Measurements from ENCODE around the gene DLGAP1. TPM values are rescaled to one million over a fixed set of nuclear protein-coding genes. Genes with fewer than 3 reads are reported as not detected.

The DLGAP1 gene
- total RNA-seq, 1 donor from 2014 or later: 2.0 TPM

DNA sequence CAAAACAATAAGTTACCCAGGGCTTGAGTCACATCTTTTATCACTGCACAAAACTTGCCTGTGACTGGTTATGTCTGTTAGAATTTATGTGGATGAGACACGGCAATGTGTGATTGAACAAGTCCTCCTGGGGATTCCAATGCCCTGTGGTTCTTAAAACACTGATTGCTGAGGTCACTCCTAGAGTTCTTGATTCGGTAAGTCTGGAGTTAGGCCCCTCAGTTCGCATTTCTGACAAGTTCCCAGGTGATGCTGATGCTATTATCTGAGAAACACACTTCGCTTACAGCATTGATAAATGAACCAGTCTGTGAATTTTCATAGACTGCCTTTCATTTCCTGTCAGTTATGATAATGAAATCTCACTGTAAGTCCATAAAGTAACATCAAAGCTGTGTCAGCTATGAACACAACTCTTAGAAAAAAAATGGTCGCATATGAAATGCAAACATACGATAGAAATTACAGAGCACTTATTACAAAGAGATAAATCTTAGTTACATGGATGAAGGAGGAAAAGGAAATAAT, 214.0 kb downstream of the DLGAP1 start:
- no peaks in the 10 kb centered on the region for H3K9me3 ChIP-seq
- no peak overlapping the region for H3K4me3 ChIP-seq
- intact Hi-C loops (cut with DNase I): no loop called here
- no peaks in the 10 kb centered on the region for H3K36me3 ChIP-seq
- no peaks in the 10 kb centered on the region for H3K27me3 ChIP-seq
- H3K4me1 ChIP-seq: no peaks in the 10 kb centered on the region
- TF ChIP-seq, protein P1, sequence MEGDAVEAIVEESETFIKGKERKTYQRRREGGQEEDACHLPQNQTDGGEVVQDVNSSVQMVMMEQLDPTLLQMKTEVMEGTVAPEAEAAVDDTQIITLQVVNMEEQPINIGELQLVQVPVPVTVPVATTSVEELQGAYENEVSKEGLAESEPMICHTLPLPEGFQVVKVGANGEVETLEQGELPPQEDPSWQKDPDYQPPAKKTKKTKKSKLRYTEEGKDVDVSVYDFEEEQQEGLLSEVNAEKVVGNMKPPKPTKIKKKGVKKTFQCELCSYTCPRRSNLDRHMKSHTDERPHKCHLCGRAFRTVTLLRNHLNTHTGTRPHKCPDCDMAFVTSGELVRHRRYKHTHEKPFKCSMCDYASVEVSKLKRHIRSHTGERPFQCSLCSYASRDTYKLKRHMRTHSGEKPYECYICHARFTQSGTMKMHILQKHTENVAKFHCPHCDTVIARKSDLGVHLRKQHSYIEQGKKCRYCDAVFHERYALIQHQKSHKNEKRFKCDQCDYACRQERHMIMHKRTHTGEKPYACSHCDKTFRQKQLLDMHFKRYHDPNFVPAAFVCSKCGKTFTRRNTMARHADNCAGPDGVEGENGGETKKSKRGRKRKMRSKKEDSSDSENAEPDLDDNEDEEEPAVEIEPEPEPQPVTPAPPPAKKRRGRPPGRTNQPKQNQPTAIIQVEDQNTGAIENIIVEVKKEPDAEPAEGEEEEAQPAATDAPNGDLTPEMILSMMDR (IDR thresholded peaks at IDR 0.05): no peak
- H3K27ac ChIP-seq: no peak overlapping the region
- DNase-seq (ENCODE audit: low spot score in 2 of 2): no peak

DNA sequence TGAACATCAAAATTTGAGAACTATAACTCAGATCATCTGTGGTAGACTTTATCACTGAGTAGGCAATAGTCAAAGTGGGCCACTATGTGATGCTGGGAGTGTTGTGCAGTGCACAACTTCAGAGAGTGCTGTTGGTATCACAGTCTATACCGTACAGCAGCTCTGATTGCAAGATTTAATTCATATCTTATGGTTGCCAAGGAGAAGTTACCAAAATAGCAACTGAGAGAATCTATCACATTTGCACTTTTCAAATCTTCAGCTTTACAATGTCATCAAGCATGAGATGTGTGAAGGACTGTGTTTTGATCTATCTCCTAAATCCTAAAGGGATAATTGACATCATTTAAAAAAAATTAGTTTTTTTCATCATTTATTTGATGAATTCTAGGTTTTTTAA, 216.1 kb downstream of the DLGAP1 start:
- Histone ChIP-seq H3K27ac (no peak overlapping the region), H3K36me3 (no peaks in the 10 kb centered on the region), H3K4me3 (no peak overlapping the region), H3K27me3 (no peaks in the 10 kb centered on the region), H3K9me3 (no peaks in the 10 kb centered on the region), H3K4me1 (no peaks in the 10 kb centered on the region)
- intact Hi-C loops (cut with DNase I): no loop called here
- no peak for DNase-seq (ENCODE audit: low spot score in 2 of 2)
- TF ChIP-seq, protein P1 (IDR thresholded peaks at IDR 0.05): no peak

DNA sequence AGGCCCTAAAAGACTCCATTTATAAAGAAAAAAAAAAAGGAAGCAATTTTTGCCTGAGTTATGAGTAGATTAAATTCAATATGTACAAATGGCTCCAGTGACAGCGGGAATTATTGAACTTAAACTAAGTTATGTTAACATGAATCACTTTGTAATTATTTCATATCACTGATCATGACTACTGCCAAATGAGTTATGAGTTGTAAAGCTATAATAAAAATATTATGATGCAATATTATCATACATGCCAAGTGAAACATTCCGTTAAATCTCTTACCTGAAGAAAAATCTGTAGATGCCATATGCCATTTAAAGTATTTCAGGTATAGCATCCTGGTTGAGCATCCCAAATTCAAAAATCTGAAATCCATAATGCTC, 217.5 kb downstream of the DLGAP1 start:
- no peaks in the 10 kb centered on the region for H3K36me3 ChIP-seq
- H3K9me3 ChIP-seq: no peaks in the 10 kb centered on the region
- no peak overlapping the region for H3K27ac ChIP-seq
- no peaks in the 10 kb centered on the region for H3K27me3 ChIP-seq
- no peaks in the 10 kb centered on the region for H3K4me1 ChIP-seq
- intact Hi-C loops (cut with DNase I): no loop called here
- TF ChIP-seq, protein P1 (IDR thresholded peaks at IDR 0.05): no peak
- no peak overlapping the region for H3K4me3 ChIP-seq
- no peak for DNase-seq (ENCODE audit: low spot score in 2 of 2)

DNA sequence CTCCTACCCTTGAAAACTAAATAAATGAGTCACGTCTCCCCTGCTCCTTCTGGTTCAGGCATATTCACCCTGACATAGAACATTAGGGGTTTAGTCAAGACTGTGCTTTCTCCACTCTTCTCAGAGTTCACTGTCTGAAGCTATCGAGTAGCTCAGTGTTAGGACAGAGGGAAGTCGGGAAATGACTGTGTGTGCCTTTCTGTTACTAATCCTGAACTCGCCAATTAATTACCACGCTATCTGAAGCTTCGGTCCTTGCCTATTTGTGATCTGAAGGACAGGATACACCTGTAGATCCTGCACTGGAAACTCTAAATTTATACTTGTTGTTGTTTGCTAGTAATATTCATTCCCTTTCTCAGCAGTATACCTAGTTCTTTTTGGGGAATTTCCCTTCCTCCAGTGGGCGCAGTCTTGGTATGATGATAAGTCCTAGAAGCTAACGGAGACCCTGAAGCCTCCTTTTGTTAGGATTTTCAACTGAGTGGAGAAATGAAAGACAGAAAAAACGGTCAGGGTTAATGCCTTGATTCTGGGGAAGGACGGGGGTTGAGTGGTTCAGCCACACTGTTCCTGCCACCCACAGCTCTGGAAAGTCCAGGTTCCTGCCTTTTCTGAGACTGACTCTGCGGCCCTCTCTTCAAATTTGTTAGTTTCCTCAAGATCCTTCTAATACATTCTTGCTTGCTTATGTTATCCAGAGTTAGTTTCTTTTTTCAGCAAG, 218.0 kb downstream of the DLGAP1 start:
- TF ChIP-seq, protein P1 (IDR thresholded peaks at IDR 0.05): no peak
- H3K4me1 ChIP-seq: no peaks in the 10 kb centered on the region
- DNase-seq (ENCODE audit: low spot score in 2 of 2): no peak
- no peak overlapping the region for H3K4me3 ChIP-seq
- H3K27ac ChIP-seq: no peak overlapping the region
- no peaks in the 10 kb centered on the region for H3K36me3 ChIP-seq
- intact Hi-C loops (cut with DNase I): no loop called here
- no peaks in the 10 kb centered on the region for H3K9me3 ChIP-seq
- H3K27me3 ChIP-seq: no peaks in the 10 kb centered on the region

DNA sequence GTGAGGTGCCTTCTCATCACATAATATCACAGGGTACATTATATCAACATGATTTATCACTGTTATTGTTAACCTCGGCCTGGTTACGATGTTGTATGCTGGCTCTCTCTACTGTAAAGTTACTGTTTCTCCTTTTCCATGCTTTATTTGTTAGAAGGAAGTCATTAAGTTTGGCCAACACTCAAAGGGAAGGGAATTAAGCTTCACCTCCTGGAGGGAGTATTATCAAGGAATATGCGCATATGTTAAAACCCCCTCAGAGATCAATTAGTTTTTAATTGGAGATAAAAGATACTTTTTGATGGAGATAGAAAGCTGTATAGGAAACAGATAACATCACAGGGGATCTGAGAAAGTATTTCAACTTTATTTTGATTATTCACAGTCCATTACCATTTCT, 221.6 kb downstream of the DLGAP1 start:
- TF ChIP-seq, protein P1 (IDR thresholded peaks at IDR 0.05): no peak
- intact Hi-C loops (cut with DNase I): no loop called here

More for the DNA sequence above, 221.6 kb downstream of the DLGAP1 start:
- no peak for DNase-seq (ENCODE audit: low spot score in 2 of 2)
- Histone ChIP-seq H3K27me3 (no peaks in the 10 kb centered on the region), H3K36me3 (no peaks in the 10 kb centered on the region), H3K4me3 (no peak overlapping the region), H3K27ac (no peak overlapping the region), H3K9me3 (peaks cover 5 to 8% of the 10 kb centered on the region in 2 donors), H3K4me1 (no peaks in the 10 kb centered on the region)

Data from ascending aorta (tissue), 2 donors.